ENCODE results near the gene TMEM108.

TMEM108 gene

DNA sequence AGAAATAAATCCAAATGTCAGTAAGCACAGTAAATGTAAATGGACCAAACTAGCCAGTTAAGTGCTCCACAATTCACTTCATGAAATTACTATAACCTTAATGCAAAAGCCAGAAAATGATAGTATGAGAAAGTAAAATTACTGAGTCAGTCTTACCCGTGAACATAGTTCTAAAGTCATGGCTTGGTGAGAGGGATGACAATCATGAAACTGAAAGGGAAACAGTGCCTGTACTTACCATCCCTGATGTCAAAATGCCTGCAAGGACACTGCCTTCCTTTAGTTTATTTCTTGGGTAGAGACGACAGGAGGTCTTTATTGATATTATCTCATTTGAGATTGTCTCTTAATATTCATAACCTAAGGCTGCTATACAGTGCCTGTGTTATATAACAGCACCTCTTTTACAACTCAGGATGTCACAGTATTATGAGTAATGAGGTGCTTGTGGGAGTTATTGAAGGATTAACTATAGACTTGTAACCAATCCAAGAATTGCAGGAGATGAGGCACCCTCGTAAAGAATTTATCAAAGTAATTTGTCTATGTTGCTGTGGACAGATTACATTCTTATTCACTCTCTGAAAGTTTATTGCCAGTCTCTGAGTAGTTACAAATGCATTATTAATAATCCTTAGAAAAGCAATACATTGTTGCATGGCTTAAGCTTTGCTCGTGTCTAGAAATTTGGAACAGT is 218.7 kb downstream of the TMEM108 start:
- peaks cover 8% of the 10 kb centered on the region; the same call in 1 of the 2 replicates for H3K27me3 ChIP-seq (ENCODE audit: insufficient read depth, low read length)
- no peak overlapping the region for H3K27ac ChIP-seq (ENCODE audit: low read depth, low read length)
- H3K4me3 ChIP-seq (ENCODE audit: low read depth, low read length), result no peak overlapping the region
- no peak overlapping the region for H2AFZ ChIP-seq (ENCODE audit: low read length, unreplicated experiment)
- H3K36me3 ChIP-seq (ENCODE audit: insufficient read depth, low read length), result no peaks in the 10 kb centered on the region
- peaks cover 4% of the 10 kb centered on the region for H3K4me1 ChIP-seq (ENCODE audit: control insufficient read depth, insufficient read depth, low read length, unreplicated experiment)
- H3K79me2 ChIP-seq (ENCODE audit: control insufficient read depth, insufficient read depth, low read length, unreplicated experiment), result no peaks in the 10 kb centered on the region

DNA sequence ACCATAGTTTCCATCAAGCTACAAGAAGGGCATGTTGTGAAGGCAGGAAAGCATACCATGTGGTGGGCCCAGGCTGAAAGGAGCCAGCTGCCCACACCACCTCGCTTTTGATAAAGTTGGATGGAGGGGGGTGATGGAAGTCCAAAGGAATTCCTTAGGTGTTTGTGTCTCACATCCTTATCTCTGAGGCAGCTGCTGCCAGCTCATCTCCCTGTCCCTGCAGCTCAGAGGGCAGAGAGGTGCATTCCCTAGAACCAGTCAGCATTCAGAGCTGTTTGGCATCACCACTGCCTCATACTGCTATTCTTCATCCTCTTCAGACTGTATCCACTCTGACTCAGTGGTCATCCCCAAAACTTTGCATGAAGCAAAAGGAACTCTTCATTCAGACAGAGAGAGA is 220.2 kb downstream of the TMEM108 start:
- no peak overlapping the region for H3K27ac ChIP-seq (ENCODE audit: low read depth, low read length)
- no peak overlapping the region for H2AFZ ChIP-seq (ENCODE audit: low read length, unreplicated experiment)
- H3K27me3 ChIP-seq (ENCODE audit: insufficient read depth, low read length), result peaks cover 16% of the 10 kb centered on the region; the same call in 1 of the 2 replicates

DNA sequence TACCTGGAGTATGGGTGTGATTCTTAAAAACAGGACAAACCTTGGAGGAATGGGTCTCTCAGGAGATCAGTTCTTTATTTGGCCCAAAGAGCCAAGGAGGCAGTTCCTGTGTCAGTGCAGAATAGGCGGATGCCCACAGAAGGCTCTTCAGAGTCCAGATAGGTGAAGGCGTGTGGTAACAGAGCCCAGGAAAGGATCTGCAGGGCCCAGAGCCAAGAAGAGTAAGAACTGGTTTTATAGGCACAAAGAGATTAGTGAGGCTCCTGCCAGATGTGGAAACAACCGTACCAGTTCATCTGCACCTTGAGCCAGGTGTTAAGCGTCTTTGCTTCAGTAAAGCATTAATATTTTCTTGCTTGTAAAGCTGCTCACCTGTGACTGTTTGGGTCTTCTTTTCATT is 221.6 kb downstream of the TMEM108 start:
- H3K36me3 ChIP-seq (ENCODE audit: insufficient read depth, low read length), result no peaks in the 10 kb centered on the region
- H3K4me1 ChIP-seq (ENCODE audit: control insufficient read depth, insufficient read depth, low read length, unreplicated experiment), result peaks cover 4% of the 10 kb centered on the region
- H2AFZ ChIP-seq (ENCODE audit: low read length, unreplicated experiment), result no peak overlapping the region
- H3K79me2 ChIP-seq (ENCODE audit: control insufficient read depth, insufficient read depth, low read length, unreplicated experiment), result no peaks in the 10 kb centered on the region
- no peak overlapping the region for H3K27ac ChIP-seq (ENCODE audit: low read depth, low read length)
- no peak overlapping the region for H3K4me3 ChIP-seq (ENCODE audit: low read depth, low read length)
- H3K27me3 ChIP-seq (ENCODE audit: insufficient read depth, low read length), result peaks cover 28% of the 10 kb centered on the region

More for the DNA sequence above, 220.2 kb downstream of the TMEM108 start:
- Histone ChIP-seq H3K36me3 (ENCODE audit: insufficient read depth, low read length) (no peaks in the 10 kb centered on the region), H3K4me1 (ENCODE audit: control insufficient read depth, insufficient read depth, low read length, unreplicated experiment) (peaks cover 4% of the 10 kb centered on the region), H3K79me2 (ENCODE audit: control insufficient read depth, insufficient read depth, low read length, unreplicated experiment) (no peaks in the 10 kb centered on the region), H3K4me3 (ENCODE audit: low read depth, low read length) (no peak overlapping the region)

- peaks cover 4% of the 10 kb centered on the region for H3K4me1 ChIP-seq (ENCODE audit: control insufficient read depth, insufficient read depth, low read length, unreplicated experiment)
- no peaks in the 10 kb centered on the region for H3K36me3 ChIP-seq (ENCODE audit: insufficient read depth, low read length)
- H3K27ac ChIP-seq (ENCODE audit: low read depth, low read length), result no peak overlapping the region
- H3K4me3 ChIP-seq (ENCODE audit: low read depth, low read length), result no peak overlapping the region
- no peak overlapping the region for H2AFZ ChIP-seq (ENCODE audit: low read length, unreplicated experiment)
- peaks cover 28% of the 10 kb centered on the region for H3K27me3 ChIP-seq (ENCODE audit: insufficient read depth, low read length)
- no peaks in the 10 kb centered on the region for H3K79me2 ChIP-seq (ENCODE audit: control insufficient read depth, insufficient read depth, low read length, unreplicated experiment)
Measured at GRCh38 chr3:133262333-133262732, 224.1 kb downstream of the TMEM108 start.

DNA sequence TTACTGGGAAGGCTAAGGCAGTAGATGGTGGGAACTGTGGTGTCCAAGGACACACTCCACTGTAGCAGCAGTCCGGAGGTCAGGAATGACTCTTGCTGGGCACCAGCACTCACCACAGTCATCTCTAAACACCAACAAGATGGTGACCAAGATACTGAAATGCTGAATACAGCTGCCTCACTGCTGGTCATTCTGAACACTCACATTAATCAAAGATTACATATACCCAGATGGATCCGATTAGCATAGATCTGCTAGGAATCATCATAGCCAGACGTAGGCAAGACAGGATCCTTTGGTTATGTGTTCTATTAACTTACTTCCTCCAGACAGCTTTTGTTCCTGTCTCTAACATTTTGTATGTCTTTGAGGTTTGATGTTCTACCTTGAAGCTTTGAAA is 226.7 kb downstream of the TMEM108 start:
- no peaks in the 10 kb centered on the region for H3K79me2 ChIP-seq (ENCODE audit: control insufficient read depth, insufficient read depth, low read length, unreplicated experiment)
- no peak overlapping the region for H3K4me3 ChIP-seq (ENCODE audit: low read depth, low read length)
- H3K36me3 ChIP-seq (ENCODE audit: insufficient read depth, low read length), result no peaks in the 10 kb centered on the region
- no peak overlapping the region for H2AFZ ChIP-seq (ENCODE audit: low read length, unreplicated experiment)
- H3K27ac ChIP-seq (ENCODE audit: low read depth, low read length), result no peak overlapping the region
- peaks cover 28% of the 10 kb centered on the region for H3K27me3 ChIP-seq (ENCODE audit: insufficient read depth, low read length)
- no peaks in the 10 kb centered on the region for H3K4me1 ChIP-seq (ENCODE audit: control insufficient read depth, insufficient read depth, low read length, unreplicated experiment)

DNA sequence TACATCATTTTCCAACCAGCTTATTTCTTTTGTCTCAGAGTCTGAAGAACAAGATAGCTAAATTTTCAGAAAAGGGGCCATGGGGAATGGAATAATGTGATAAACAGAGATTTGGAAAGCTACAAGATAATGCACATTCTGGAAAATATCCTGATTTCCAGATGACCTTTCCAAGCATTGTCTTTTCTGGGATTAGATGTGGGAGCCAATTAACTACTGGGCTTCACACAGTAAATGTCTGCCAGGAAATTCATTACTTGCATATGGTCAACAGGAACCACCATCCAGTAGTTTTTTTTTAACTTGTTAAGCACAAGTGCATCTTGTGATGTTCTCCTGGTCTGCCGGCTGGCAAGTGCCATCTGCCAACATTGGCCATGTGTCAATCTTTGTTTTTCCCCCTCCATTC is 230.5 kb downstream of the TMEM108 start:
- H3K79me2 ChIP-seq (ENCODE audit: control insufficient read depth, insufficient read depth, low read length, unreplicated experiment), result no peaks in the 10 kb centered on the region
- H2AFZ ChIP-seq (ENCODE audit: low read length, unreplicated experiment), result no peak overlapping the region
- H3K4me3 ChIP-seq (ENCODE audit: low read depth, low read length), result no peak overlapping the region
- H3K36me3 ChIP-seq (ENCODE audit: insufficient read depth, low read length), result no peaks in the 10 kb centered on the region
- no peak overlapping the region for H3K27ac ChIP-seq (ENCODE audit: low read depth, low read length)
- no peaks in the 10 kb centered on the region for H3K4me1 ChIP-seq (ENCODE audit: control insufficient read depth, insufficient read depth, low read length, unreplicated experiment)
- peaks cover 9% of the 10 kb centered on the region for H3K27me3 ChIP-seq (ENCODE audit: insufficient read depth, low read length)

DNA sequence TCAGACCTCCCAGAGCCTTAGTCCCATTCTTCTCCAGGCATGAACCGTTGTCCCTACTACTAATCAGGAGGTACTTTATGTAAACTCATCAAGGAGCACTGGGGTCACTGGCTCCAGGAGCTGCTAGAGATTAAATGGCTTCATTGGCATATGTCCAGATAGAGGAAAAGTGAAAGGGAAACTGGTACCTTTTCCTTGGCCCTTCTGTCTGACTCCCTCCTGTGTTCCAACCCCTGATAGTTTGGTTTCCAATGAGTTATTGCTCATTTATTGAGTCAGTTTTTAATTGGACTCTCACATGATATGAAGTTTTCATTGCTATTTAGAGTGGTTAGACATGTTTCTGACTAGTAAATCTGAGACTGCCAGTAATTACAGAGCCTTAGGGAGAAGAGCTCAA is 231.2 kb downstream of the TMEM108 start:
- Histone ChIP-seq H3K27me3 (ENCODE audit: insufficient read depth, low read length) (peaks cover 3% of the 10 kb centered on the region; the same call in 1 of the 2 replicates), H3K79me2 (ENCODE audit: control insufficient read depth, insufficient read depth, low read length, unreplicated experiment) (no peaks in the 10 kb centered on the region), H3K36me3 (ENCODE audit: insufficient read depth, low read length) (no peaks in the 10 kb centered on the region), H3K4me1 (ENCODE audit: control insufficient read depth, insufficient read depth, low read length, unreplicated experiment) (no peaks in the 10 kb centered on the region), H2AFZ (ENCODE audit: low read length, unreplicated experiment) (no peak overlapping the region), H3K27ac (ENCODE audit: low read depth, low read length) (no peak overlapping the region), H3K4me3 (ENCODE audit: low read depth, low read length) (no peak overlapping the region)

DNA sequence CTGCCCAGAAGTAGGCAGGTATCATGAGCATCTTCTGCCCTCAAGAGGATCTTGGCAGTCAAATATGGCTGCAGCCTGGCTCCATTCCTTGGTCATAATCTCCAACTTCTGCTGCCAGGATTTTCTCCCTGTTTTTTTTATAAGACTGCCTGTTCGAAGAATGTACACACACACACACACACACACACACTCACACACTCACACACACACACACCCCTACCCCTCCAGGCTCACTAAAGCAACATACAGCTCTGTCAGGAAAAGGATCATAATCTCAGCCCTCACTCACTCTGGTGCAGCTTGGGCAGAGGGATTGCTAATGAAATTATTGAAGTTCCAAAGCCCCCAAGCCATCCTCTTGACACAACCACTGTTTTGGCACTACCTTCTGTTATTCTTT is 232.4 kb downstream of the TMEM108 start:
- H3K4me3 ChIP-seq (ENCODE audit: low read depth, low read length), result no peak overlapping the region
- H3K36me3 ChIP-seq (ENCODE audit: insufficient read depth, low read length), result no peaks in the 10 kb centered on the region
- H3K27ac ChIP-seq (ENCODE audit: low read depth, low read length), result no peak overlapping the region
- no peaks in the 10 kb centered on the region for H3K4me1 ChIP-seq (ENCODE audit: control insufficient read depth, insufficient read depth, low read length, unreplicated experiment)
- H2AFZ ChIP-seq (ENCODE audit: low read length, unreplicated experiment), result no peak overlapping the region
- H3K79me2 ChIP-seq (ENCODE audit: control insufficient read depth, insufficient read depth, low read length, unreplicated experiment), result no peaks in the 10 kb centered on the region
- H3K27me3 ChIP-seq (ENCODE audit: insufficient read depth, low read length), result no peaks in the 10 kb centered on the region

- H3K4me3 ChIP-seq (ENCODE audit: low read depth, low read length), result no peak overlapping the region
- no peaks in the 10 kb centered on the region for H3K79me2 ChIP-seq (ENCODE audit: control insufficient read depth, insufficient read depth, low read length, unreplicated experiment)
- H3K27ac ChIP-seq (ENCODE audit: low read depth, low read length), result no peak overlapping the region
- no peaks in the 10 kb centered on the region for H3K27me3 ChIP-seq (ENCODE audit: insufficient read depth, low read length)
- H2AFZ ChIP-seq (ENCODE audit: low read length, unreplicated experiment), result no peak overlapping the region
- H3K4me1 ChIP-seq (ENCODE audit: control insufficient read depth, insufficient read depth, low read length, unreplicated experiment), result no peaks in the 10 kb centered on the region
- no peaks in the 10 kb centered on the region for H3K36me3 ChIP-seq (ENCODE audit: insufficient read depth, low read length)
Measured at GRCh38 chr3:133271042-133271441, 232.9 kb downstream of the TMEM108 start.

- H3K4me3 ChIP-seq (ENCODE audit: low read depth, low read length), result no peak overlapping the region
- no peaks in the 10 kb centered on the region for H3K36me3 ChIP-seq (ENCODE audit: insufficient read depth, low read length)
- H3K27ac ChIP-seq (ENCODE audit: low read depth, low read length), result no peak overlapping the region
- no peaks in the 10 kb centered on the region for H3K27me3 ChIP-seq (ENCODE audit: insufficient read depth, low read length)
- H3K4me1 ChIP-seq (ENCODE audit: control insufficient read depth, insufficient read depth, low read length, unreplicated experiment), result no peaks in the 10 kb centered on the region
- no peaks in the 10 kb centered on the region for H3K79me2 ChIP-seq (ENCODE audit: control insufficient read depth, insufficient read depth, low read length, unreplicated experiment)
- no peak overlapping the region for H2AFZ ChIP-seq (ENCODE audit: low read length, unreplicated experiment)
Measured at GRCh38 chr3:133271539-133271938, 233.3 kb downstream of the TMEM108 start.

DNA sequence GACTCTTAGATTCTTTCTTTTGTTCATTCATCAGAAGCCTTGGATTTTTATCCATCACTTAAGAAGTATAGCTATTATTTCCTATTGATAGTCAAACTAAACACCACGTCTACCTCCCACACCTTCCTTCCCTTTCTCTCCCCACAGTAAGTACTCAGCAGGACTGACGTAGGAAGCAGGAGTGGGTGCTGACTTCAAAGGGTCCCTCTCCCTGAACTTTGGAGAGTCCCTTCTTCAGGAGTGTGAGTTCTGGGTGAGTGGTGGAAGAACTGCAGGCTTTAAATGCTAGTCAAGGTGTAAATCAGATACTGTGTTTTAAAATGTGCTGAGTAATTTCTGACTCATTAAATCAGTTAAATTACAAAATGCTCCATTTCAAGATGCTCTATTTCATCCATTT is 235.2 kb downstream of the TMEM108 start:
- H3K79me2 ChIP-seq (ENCODE audit: control insufficient read depth, insufficient read depth, low read length, unreplicated experiment), result no peaks in the 10 kb centered on the region
- H3K27me3 ChIP-seq (ENCODE audit: insufficient read depth, low read length), result no peaks in the 10 kb centered on the region
- H2AFZ ChIP-seq (ENCODE audit: low read length, unreplicated experiment), result no peak overlapping the region
- no peak overlapping the region for H3K27ac ChIP-seq (ENCODE audit: low read depth, low read length)
- H3K4me3 ChIP-seq (ENCODE audit: low read depth, low read length), result no peak overlapping the region
- no peaks in the 10 kb centered on the region for H3K36me3 ChIP-seq (ENCODE audit: insufficient read depth, low read length)
- H3K4me1 ChIP-seq (ENCODE audit: control insufficient read depth, insufficient read depth, low read length, unreplicated experiment), result no peaks in the 10 kb centered on the region
